CD4-positive, alpha-beta T cell treated with Interleukin-17A for 1 hour (primary cell): Measurements from ENCODE around the gene GLT6D1.

Source experiments
- DNase-seq: peaks from one replicate; pipeline ENCODE4 v3.0.0-alpha.2; 2020

Gene GLT6D1

GRCh38 chr9:135620558-135620957 lies 18.8 kb downstream of the GLT6D1 start:
- DNase-seq: no peak

GRCh38 chr9:135619599-135619886 lies 19.8 kb downstream of the GLT6D1 start:
- no peak for DNase-seq

- no peak for DNase-seq
Measured at GRCh38 chr9:135618866-135619598, 20.3 kb downstream of the GLT6D1 start.

GRCh38 chr9:135617991-135618411 lies 21.3 kb downstream of the GLT6D1 start:
- no peak for DNase-seq

- no peak for DNase-seq
Measured at GRCh38 chr9:135617538-135617900, 21.8 kb downstream of the GLT6D1 start.

GRCh38 chr9:135616619-135617537 lies 22.5 kb downstream of the GLT6D1 start:
- no peak for DNase-seq

GRCh38 chr9:135615666-135616618 lies 23.4 kb downstream of the GLT6D1 start:
- DNase-seq: no peak

- DNase-seq: no peak
Measured at GRCh38 chr9:135614821-135615665, 24.3 kb downstream of the GLT6D1 start.

- no peak for DNase-seq
Measured at GRCh38 chr9:135613946-135614805, 25.2 kb downstream of the GLT6D1 start.

GRCh38 chr9:135612981-135613910 lies 26.1 kb downstream of the GLT6D1 start:
- no peak for DNase-seq

- no peak for DNase-seq
Measured at GRCh38 chr9:135612437-135612836, 26.9 kb downstream of the GLT6D1 start.

GRCh38 chr9:135611875-135612209 lies 27.5 kb downstream of the GLT6D1 start:
- no peak for DNase-seq

GRCh38 chr9:135611142-135611874 lies 28.0 kb downstream of the GLT6D1 start:
- no peak for DNase-seq

GRCh38 chr9:135610290-135611141 lies 28.8 kb downstream of the GLT6D1 start:
- DNase-seq: no peak

- DNase-seq: no peak
Measured at GRCh38 chr9:135609366-135609955, 29.9 kb downstream of the GLT6D1 start.

GRCh38 chr9:135608999-135609317 lies 30.4 kb downstream of the GLT6D1 start:
- DNase-seq: no peak

- no peak for DNase-seq
Measured at GRCh38 chr9:135608294-135608998, 30.9 kb downstream of the GLT6D1 start.
